Measurements from ENCODE around the gene TMED1. TPM values are rescaled to one million over a fixed set of nuclear protein-coding genes. Genes with fewer than 3 reads are reported as not detected.
A peak's percentile ranks its signal among the peaks of the same experiment; 100 is the strongest.

TMED1 gene
- total and polyA plus RNA-seq, 9 of the 15 experiments (the other 6 are each of a cell fraction or from before 2014, with no cell fraction given), result 0.86 to 30.2 (median 23.5) TPM

GRCh38 chr19:10812902-10813404, 23.1 kb downstream of the TMED1 start (continued):
- TF ChIP-seq CREB3L1 (IDR thresholded peaks at IDR 0.05; ENCODE audit: borderline replicate concordance, low read depth) (no peak), L3MBTL2 (IDR thresholded peaks at IDR 0.05) (peak; percentile 65; the same call in 1 of the 2 replicates), THRA (IDR thresholded peaks at IDR 0.05) (no peak), CEBPG (CRISPR knock-in tag; IDR thresholded peaks at IDR 0.05) (0 out of 2 replicates have a peak, but pooled peaks have one; percentile 6), CEBPG (tag; conservative IDR thresholded peaks at IDR 0.05 in 1 of 2, IDR thresholded peaks at IDR 0.05 in 1 of 2) (no peak), NFE2 (IDR thresholded peaks at IDR 0.05; ENCODE audit: low read depth) (peak; percentile 99), PRDM10 (IDR thresholded peaks at IDR 0.05; ENCODE audit: partially characterized antibody) (peak; percentile 63), NFRKB (IDR thresholded peaks at IDR 0.05; ENCODE audit: low read depth) (peak; percentile 65; the same call in 1 of the 2 replicates), ZNF561 (CRISPR knock-in tag; conservative IDR thresholded peaks at IDR 0.05) (no peak), REST (IDR thresholded peaks at IDR 0.05; ENCODE audit: borderline replicate concordance) (peak; percentile 27; the same call in 1 of the 2 replicates), REST (CRISPR knock-in tag; IDR thresholded peaks at IDR 0.05; ENCODE audit: low read depth) (0 out of 2 replicates have a peak, but pooled peaks have one; percentile 23), PURB (CRISPR knock-in tag; IDR thresholded peaks at IDR 0.05; ENCODE audit: low read depth) (no peak)

All from K562 (cell line).